ENCODE data around the gene PIP5KL1.
A peak's percentile ranks its signal among the peaks of the same experiment; 100 is the strongest.

The PIP5KL1 gene

DNA sequence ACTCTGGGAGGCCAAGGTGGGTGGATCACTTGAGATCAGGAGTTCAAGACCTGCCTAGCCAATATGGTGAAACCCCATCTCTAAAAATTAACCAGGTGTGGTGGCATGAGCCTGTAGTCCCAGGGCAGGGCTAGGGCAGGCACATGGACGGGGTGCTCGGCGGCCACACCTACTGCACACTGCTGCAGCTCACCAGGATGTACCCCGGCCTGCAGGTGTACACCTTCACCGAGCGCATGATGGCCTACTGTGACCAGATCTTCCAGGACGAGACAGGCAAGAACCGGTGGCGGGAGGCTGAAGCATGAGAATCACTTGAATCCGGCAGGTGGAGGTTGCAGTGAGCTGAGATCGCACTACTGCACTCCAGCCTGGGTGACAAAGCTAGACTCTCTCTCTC lies 16.9 kb downstream of the PIP5KL1 start:
- DNase-seq (ENCODE audit: insufficient read length, low spot score): no peak
- FAIRE-seq: no peak
- no peak for TF ChIP-seq POLR2A (IDR thresholded peaks at IDR 0.05; ENCODE audit: low read depth, low read length)
- TF ChIP-seq SPI1 (IDR thresholded peaks at IDR 0.05; ENCODE audit: low read depth, low read length): no peak
- no peak for TF ChIP-seq PAX5 (IDR thresholded peaks at IDR 0.05; ENCODE audit: insufficient read depth, low read length, severe bottlenecking)
- no peak for TF ChIP-seq TAF1 (IDR thresholded peaks at IDR 0.05; ENCODE audit: low read depth, low read length)
- TF ChIP-seq POLR2AphosphoS5 (IDR thresholded peaks at IDR 0.05; ENCODE audit: low read depth, low read length): no peak
- no peak for TF ChIP-seq POU2F2 (IDR thresholded peaks at IDR 0.05; ENCODE audit: low read depth, low read length)

GRCh38 chr9:127912882-127913281 lies 17.7 kb downstream of the PIP5KL1 start:
- FAIRE-seq: no peak

DNA sequence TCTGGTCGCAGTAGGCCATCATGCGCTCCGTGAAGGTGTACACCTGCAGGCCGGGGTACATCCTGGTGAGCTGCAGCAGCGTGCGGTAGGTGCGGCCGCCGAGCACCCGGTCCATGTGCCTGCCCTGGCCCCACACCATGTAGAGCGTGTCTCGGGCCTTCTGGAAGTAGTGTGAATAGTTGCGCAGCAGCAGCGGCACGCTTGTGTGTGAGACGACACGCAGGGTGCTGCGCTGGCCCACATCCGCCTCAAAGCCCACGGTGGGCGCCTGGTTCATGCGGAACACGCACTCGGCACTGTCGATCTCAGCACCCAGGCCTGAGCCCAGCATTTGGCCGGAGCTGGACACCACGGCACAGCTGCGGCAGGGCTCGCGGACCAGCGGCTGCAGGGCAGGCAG lies 18.3 kb downstream of the PIP5KL1 start:
- DNase-seq (ENCODE audit: insufficient read length, low spot score) (no peak), FAIRE-seq (no peak)
- TF ChIP-seq TAF1 (IDR thresholded peaks at IDR 0.05; ENCODE audit: low read depth, low read length) (no peak), PAX5 (IDR thresholded peaks at IDR 0.05; ENCODE audit: insufficient read depth, low read length, severe bottlenecking) (no peak), POU2F2 (IDR thresholded peaks at IDR 0.05; ENCODE audit: low read depth, low read length) (no peak), POLR2AphosphoS5 (IDR thresholded peaks at IDR 0.05; ENCODE audit: low read depth, low read length) (no peak), POLR2A (IDR thresholded peaks at IDR 0.05; ENCODE audit: low read depth, low read length) (no peak), SPI1 (IDR thresholded peaks at IDR 0.05; ENCODE audit: low read depth, low read length) (no peak)

More at GRCh38 chr9:127912882-127913281, 17.7 kb downstream of the PIP5KL1 start:
- no peak for DNase-seq (ENCODE audit: insufficient read length, low spot score)
- TF ChIP-seq TAF1 (IDR thresholded peaks at IDR 0.05; ENCODE audit: low read depth, low read length) (no peak), SPI1 (IDR thresholded peaks at IDR 0.05; ENCODE audit: low read depth, low read length) (no peak), POLR2AphosphoS5 (IDR thresholded peaks at IDR 0.05; ENCODE audit: low read depth, low read length) (no peak), POU2F2 (IDR thresholded peaks at IDR 0.05; ENCODE audit: low read depth, low read length) (no peak), PAX5 (IDR thresholded peaks at IDR 0.05; ENCODE audit: insufficient read depth, low read length, severe bottlenecking) (no peak), POLR2A (IDR thresholded peaks at IDR 0.05; ENCODE audit: low read depth, low read length) (no peak)

DNA sequence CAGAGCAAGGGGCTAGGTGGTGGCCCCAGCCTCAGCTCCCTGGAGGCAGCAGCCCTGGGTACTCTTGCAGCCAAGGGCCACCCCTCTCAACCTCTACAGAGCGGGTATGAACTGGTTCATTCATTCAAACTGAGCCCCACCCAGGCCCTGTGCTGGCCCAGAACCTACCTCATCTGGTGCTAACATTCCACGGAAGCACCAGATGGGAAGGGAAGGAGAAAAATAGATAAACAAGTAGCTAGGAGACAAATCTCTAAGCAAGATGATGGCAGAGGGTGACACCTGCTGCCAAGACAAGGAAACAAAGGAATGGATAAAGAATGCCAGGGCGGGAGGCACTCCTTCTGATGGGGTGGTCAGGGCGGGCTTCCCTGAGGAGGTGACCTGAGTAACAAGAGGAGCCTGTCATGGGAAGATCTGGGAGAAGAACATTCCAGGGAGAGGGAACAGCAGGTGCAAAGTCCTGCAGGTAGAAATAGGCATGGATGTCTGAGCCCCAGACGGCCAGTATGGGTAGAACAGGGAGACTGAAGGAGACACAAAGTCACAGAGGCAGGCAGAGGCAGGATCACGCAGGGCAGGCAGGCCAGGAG lies 19.9 kb downstream of the PIP5KL1 start:
- FAIRE-seq: no peak
- DNase-seq (ENCODE audit: insufficient read length, low spot score): no peak
- TF ChIP-seq PAX5 (IDR thresholded peaks at IDR 0.05; ENCODE audit: insufficient read depth, low read length, severe bottlenecking): no peak
- no peak for TF ChIP-seq SPI1 (IDR thresholded peaks at IDR 0.05; ENCODE audit: low read depth, low read length)
- no peak for TF ChIP-seq POLR2A (IDR thresholded peaks at IDR 0.05; ENCODE audit: low read depth, low read length)
- TF ChIP-seq TAF1 (IDR thresholded peaks at IDR 0.05; ENCODE audit: low read depth, low read length): no peak
- no peak for TF ChIP-seq POU2F2 (IDR thresholded peaks at IDR 0.05; ENCODE audit: low read depth, low read length)
- TF ChIP-seq POLR2AphosphoS5 (IDR thresholded peaks at IDR 0.05; ENCODE audit: low read depth, low read length): no peak

- DNase-seq (ENCODE audit: insufficient read length, low spot score) (no peak), FAIRE-seq (no peak)
- no peak for TF ChIP-seq PAX5 (IDR thresholded peaks at IDR 0.05; ENCODE audit: insufficient read depth, low read length, severe bottlenecking)
- no peak for TF ChIP-seq TAF1 (IDR thresholded peaks at IDR 0.05; ENCODE audit: low read depth, low read length)
- TF ChIP-seq SPI1 (IDR thresholded peaks at IDR 0.05; ENCODE audit: low read depth, low read length): no peak
- no peak for TF ChIP-seq POLR2A (IDR thresholded peaks at IDR 0.05; ENCODE audit: low read depth, low read length)
- TF ChIP-seq POLR2AphosphoS5 (IDR thresholded peaks at IDR 0.05; ENCODE audit: low read depth, low read length): no peak
- no peak for TF ChIP-seq POU2F2 (IDR thresholded peaks at IDR 0.05; ENCODE audit: low read depth, low read length)
Measured at GRCh38 chr9:127909839-127910273, 20.7 kb downstream of the PIP5KL1 start.

GRCh38 chr9:127908660-127908926 lies 22.0 kb downstream of the PIP5KL1 start:
- no peak for TF ChIP-seq SPI1 (IDR thresholded peaks at IDR 0.05; ENCODE audit: low read depth, low read length)
- TF ChIP-seq POLR2A (IDR thresholded peaks at IDR 0.05; ENCODE audit: low read depth, low read length): no peak
- TF ChIP-seq POU2F2 (IDR thresholded peaks at IDR 0.05; ENCODE audit: low read depth, low read length): no peak
- no peak for TF ChIP-seq PAX5 (IDR thresholded peaks at IDR 0.05; ENCODE audit: insufficient read depth, low read length, severe bottlenecking)
- no peak for TF ChIP-seq POLR2AphosphoS5 (IDR thresholded peaks at IDR 0.05; ENCODE audit: low read depth, low read length)
- no peak for TF ChIP-seq TAF1 (IDR thresholded peaks at IDR 0.05; ENCODE audit: low read depth, low read length)
- FAIRE-seq (no peak), DNase-seq (ENCODE audit: insufficient read length, low spot score) (no peak)

- TF ChIP-seq SPI1 (IDR thresholded peaks at IDR 0.05; ENCODE audit: low read depth, low read length) (no peak), PAX5 (IDR thresholded peaks at IDR 0.05; ENCODE audit: insufficient read depth, low read length, severe bottlenecking) (no peak), POLR2A (IDR thresholded peaks at IDR 0.05; ENCODE audit: low read depth, low read length) (no peak), POU2F2 (IDR thresholded peaks at IDR 0.05; ENCODE audit: low read depth, low read length) (no peak), TAF1 (IDR thresholded peaks at IDR 0.05; ENCODE audit: low read depth, low read length) (no peak), POLR2AphosphoS5 (IDR thresholded peaks at IDR 0.05; ENCODE audit: low read depth, low read length) (no peak)
- no peak for FAIRE-seq
- no peak for DNase-seq (ENCODE audit: insufficient read length, low spot score)
Measured at GRCh38 chr9:127907867-127908659, 22.5 kb downstream of the PIP5KL1 start.

- DNase-seq (ENCODE audit: insufficient read length, low spot score): no peak
- peak; percentile 92 for FAIRE-seq
- TF ChIP-seq POLR2A (IDR thresholded peaks at IDR 0.05; ENCODE audit: low read depth, low read length) (no peak), SPI1 (IDR thresholded peaks at IDR 0.05; ENCODE audit: low read depth, low read length) (no peak), POU2F2 (IDR thresholded peaks at IDR 0.05; ENCODE audit: low read depth, low read length) (no peak), POLR2AphosphoS5 (IDR thresholded peaks at IDR 0.05; ENCODE audit: low read depth, low read length) (0 out of 2 replicates have a peak, but pooled peaks have one; percentile 19), PAX5 (IDR thresholded peaks at IDR 0.05; ENCODE audit: insufficient read depth, low read length, severe bottlenecking) (no peak), TAF1 (IDR thresholded peaks at IDR 0.05; ENCODE audit: low read depth, low read length) (no peak)
Measured at GRCh38 chr9:127905788-127906191, 24.8 kb downstream of the PIP5KL1 start.

DNA sequence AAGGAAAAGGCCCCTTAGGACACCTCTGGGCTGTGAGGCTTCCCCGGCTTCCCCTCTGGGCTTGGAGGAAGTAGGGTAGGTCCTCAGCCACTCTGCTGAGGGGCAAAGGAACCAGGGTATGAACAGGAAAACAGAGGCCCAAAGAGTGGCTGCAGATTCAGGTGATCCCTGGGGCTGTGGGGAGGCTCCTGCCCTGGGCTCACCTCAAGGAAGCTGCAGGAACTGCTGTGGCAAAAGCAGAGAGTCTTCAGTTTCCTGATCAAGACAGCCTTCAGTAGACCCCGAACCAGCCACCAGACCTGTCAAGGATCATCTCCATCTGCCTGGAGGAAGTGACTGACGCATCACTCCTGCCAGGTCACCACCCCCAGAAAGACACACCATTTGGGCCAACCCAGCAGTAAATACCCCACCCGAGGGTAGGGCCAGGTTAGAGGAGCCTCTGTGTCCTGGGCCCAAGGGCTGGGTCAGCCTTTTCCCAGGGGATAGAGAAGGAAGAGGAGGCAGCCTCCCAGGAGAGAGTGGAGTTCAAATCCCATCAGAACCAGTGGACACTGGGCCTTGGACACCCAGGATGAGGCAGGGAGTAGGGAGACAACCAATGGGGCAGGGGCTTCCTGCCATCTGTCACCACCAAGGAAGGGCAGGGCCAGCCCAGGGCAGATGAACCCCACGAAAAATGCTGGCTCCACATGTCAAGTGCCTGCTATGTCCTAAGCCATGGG lies 25.4 kb downstream of the PIP5KL1 start:
- no peak for DNase-seq (ENCODE audit: insufficient read length, low spot score)
- no peak for FAIRE-seq

More for the DNA sequence above, 25.4 kb downstream of the PIP5KL1 start:
- TF ChIP-seq SPI1 (IDR thresholded peaks at IDR 0.05; ENCODE audit: low read depth, low read length) (peak; percentile 45; the same call in 1 of the 2 replicates), POU2F2 (IDR thresholded peaks at IDR 0.05; ENCODE audit: low read depth, low read length) (peak; percentile 48; the same call in 1 of the 2 replicates), TAF1 (IDR thresholded peaks at IDR 0.05; ENCODE audit: low read depth, low read length) (no peak)
